ENCODE measurements around the gene OR56B4.

The OR56B4 gene

GRCh38 chr11:6096417-6096816 is 11.1 kb upstream of the OR56B4 start:
- H3K9me2 ChIP-seq (ENCODE audit: low read depth, low read length) = no peaks in the 10 kb centered on the region
- H3K4me3 ChIP-seq (ENCODE audit: low read depth, low read length, poor library complexity, severe bottlenecking) = no peak overlapping the region
- H3K4me2 ChIP-seq (ENCODE audit: low read length) = no peak overlapping the region
- H3K27me3 ChIP-seq (ENCODE audit: insufficient read depth, low read length) = no peaks in the 10 kb centered on the region
- H2AFZ ChIP-seq (ENCODE audit: low read length) = no peak overlapping the region
- no peaks in the 10 kb centered on the region for H3K9me3 ChIP-seq (ENCODE audit: low read length)
- H3F3A ChIP-seq (ENCODE audit: insufficient read depth, low read length) = no peaks in the 10 kb centered on the region
- no peaks in the 10 kb centered on the region for H3K4me1 ChIP-seq (ENCODE audit: insufficient read depth, low read length, severe bottlenecking)
- no peaks in the 10 kb centered on the region for H4K20me1 ChIP-seq (ENCODE audit: insufficient read depth, low read length)
- H3K27ac ChIP-seq (ENCODE audit: low read depth, low read length, poor library complexity, severe bottlenecking) = no peak overlapping the region
- H3K36me3 ChIP-seq (ENCODE audit: insufficient read depth, low read length) = no peaks in the 10 kb centered on the region
- H3K79me2 ChIP-seq (ENCODE audit: insufficient read depth, low read length) = no peaks in the 10 kb centered on the region
- no peak for TF ChIP-seq CTCF (IDR thresholded peaks at IDR 0.05; ENCODE audit: low read length)
- TF ChIP-seq EZH2 (IDR thresholded peaks at IDR 0.05; ENCODE audit: borderline replicate concordance, low read length) = no peak
- H3K9ac ChIP-seq (ENCODE audit: low read length) = no peak overlapping the region

- no peaks in the 10 kb centered on the region for H3K9me3 ChIP-seq (ENCODE audit: low read length)
- no peaks in the 10 kb centered on the region for H3K36me3 ChIP-seq (ENCODE audit: insufficient read depth, low read length)
- no peak overlapping the region for H2AFZ ChIP-seq (ENCODE audit: low read length)
- H3K27me3 ChIP-seq (ENCODE audit: insufficient read depth, low read length) = no peaks in the 10 kb centered on the region
- H3F3A ChIP-seq (ENCODE audit: insufficient read depth, low read length) = no peaks in the 10 kb centered on the region
- H4K20me1 ChIP-seq (ENCODE audit: insufficient read depth, low read length) = no peaks in the 10 kb centered on the region
- no peak overlapping the region for H3K9ac ChIP-seq (ENCODE audit: low read length)
- H3K4me3 ChIP-seq (ENCODE audit: low read depth, low read length, poor library complexity, severe bottlenecking) = no peak overlapping the region
- no peaks in the 10 kb centered on the region for H3K79me2 ChIP-seq (ENCODE audit: insufficient read depth, low read length)
- H3K9me2 ChIP-seq (ENCODE audit: low read depth, low read length) = no peaks in the 10 kb centered on the region
- H3K4me1 ChIP-seq (ENCODE audit: insufficient read depth, low read length, severe bottlenecking) = no peaks in the 10 kb centered on the region
- TF ChIP-seq EZH2 (IDR thresholded peaks at IDR 0.05; ENCODE audit: borderline replicate concordance, low read length) = no peak
- no peak for TF ChIP-seq CTCF (IDR thresholded peaks at IDR 0.05; ENCODE audit: low read length)
- no peak overlapping the region for H3K4me2 ChIP-seq (ENCODE audit: low read length)
- no peak overlapping the region for H3K27ac ChIP-seq (ENCODE audit: low read depth, low read length, poor library complexity, severe bottlenecking)
Measured at GRCh38 chr11:6099577-6099976, 7.9 kb upstream of the OR56B4 start.

- TF ChIP-seq CTCF (IDR thresholded peaks at IDR 0.05; ENCODE audit: low read length) (no peak), EZH2 (IDR thresholded peaks at IDR 0.05; ENCODE audit: borderline replicate concordance, low read length) (no peak)
- Histone ChIP-seq H3K4me1 (ENCODE audit: insufficient read depth, low read length, severe bottlenecking) (no peaks in the 10 kb centered on the region), H3K9me2 (ENCODE audit: low read depth, low read length) (no peaks in the 10 kb centered on the region), H4K20me1 (ENCODE audit: insufficient read depth, low read length) (no peaks in the 10 kb centered on the region), H3F3A (ENCODE audit: insufficient read depth, low read length) (no peaks in the 10 kb centered on the region), H3K79me2 (ENCODE audit: insufficient read depth, low read length) (no peaks in the 10 kb centered on the region), H3K4me3 (ENCODE audit: low read depth, low read length, poor library complexity, severe bottlenecking) (no peak overlapping the region), H3K9me3 (ENCODE audit: low read length) (no peaks in the 10 kb centered on the region), H3K4me2 (ENCODE audit: low read length) (no peak overlapping the region), H3K36me3 (ENCODE audit: insufficient read depth, low read length) (no peaks in the 10 kb centered on the region), H2AFZ (ENCODE audit: low read length) (no peak overlapping the region), H3K27me3 (ENCODE audit: insufficient read depth, low read length) (no peaks in the 10 kb centered on the region), H3K9ac (ENCODE audit: low read length) (no peak overlapping the region), H3K27ac (ENCODE audit: low read depth, low read length, poor library complexity, severe bottlenecking) (no peak overlapping the region)
Measured at GRCh38 chr11:6110011-6110410, 2.5 kb downstream of the OR56B4 start.
